GM10248 (cell line): ENCODE results near the gene CD86.

ENCODE experiments used
- CTCF ChIA-PET: fragments of 300-600 bp; sonication (Branson Sonifier 250); formaldehyde crosslinking; extraction: SDS; loops from one replicate; lab custom pipeline; 2021; ENCODE audit warnings: antibody characterized with exemption; lab: Yijun Ruan, JAX
- POLR2A ChIA-PET: fragments of 350-650 bp; sonication (Branson Sonifier 250); formaldehyde crosslinking; extraction: SDS; loops from one replicate; lab custom pipeline; 2020; ENCODE audit warnings: antibody characterized with exemption; lab: Yijun Ruan, JAX
- DNase-seq: peaks from one replicate; pipeline ENCODE4 v3.0.0; 2012; ENCODE audit errors: extremely low spot score
- TF ChIP-seq, protein P1 (sequence below): IDR thresholded peaks from 2 replicates; pipeline ENCODE4 v1.5.1; 2012; ENCODE audit warnings: mild to moderate bottlenecking, low read depth; ENCODE audit errors: extremely low read depth, missing control alignments, control extremely low read depth

The CD86 gene, protein sequence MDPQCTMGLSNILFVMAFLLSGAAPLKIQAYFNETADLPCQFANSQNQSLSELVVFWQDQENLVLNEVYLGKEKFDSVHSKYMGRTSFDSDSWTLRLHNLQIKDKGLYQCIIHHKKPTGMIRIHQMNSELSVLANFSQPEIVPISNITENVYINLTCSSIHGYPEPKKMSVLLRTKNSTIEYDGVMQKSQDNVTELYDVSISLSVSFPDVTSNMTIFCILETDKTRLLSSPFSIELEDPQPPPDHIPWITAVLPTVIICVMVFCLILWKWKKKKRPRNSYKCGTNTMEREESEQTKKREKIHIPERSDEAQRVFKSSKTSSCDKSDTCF

DNA sequence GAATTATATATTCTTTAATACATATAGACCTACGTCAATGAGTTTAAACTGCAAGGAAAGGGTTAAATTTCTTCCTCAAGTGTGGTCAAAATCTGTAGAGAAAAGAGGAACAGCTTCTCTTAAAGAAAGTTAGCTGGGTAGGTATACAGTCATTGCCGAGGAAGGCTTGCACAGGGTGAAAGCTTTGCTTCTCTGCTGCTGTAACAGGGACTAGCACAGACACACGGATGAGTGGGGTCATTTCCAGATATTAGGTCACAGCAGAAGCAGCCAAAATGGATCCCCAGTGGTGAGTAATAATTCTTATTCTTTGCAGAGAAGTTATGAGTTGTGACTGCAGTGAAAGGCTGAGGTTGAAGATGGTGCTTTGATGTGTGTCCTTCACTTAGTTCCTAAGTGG, at the start of gene CD86:
TSS of gene CD86 (plus strand) at position 148 of the 400 bp plus-strand sequence. CDS start at position 276, 128 bp downstream.
- TF ChIP-seq, protein P1, sequence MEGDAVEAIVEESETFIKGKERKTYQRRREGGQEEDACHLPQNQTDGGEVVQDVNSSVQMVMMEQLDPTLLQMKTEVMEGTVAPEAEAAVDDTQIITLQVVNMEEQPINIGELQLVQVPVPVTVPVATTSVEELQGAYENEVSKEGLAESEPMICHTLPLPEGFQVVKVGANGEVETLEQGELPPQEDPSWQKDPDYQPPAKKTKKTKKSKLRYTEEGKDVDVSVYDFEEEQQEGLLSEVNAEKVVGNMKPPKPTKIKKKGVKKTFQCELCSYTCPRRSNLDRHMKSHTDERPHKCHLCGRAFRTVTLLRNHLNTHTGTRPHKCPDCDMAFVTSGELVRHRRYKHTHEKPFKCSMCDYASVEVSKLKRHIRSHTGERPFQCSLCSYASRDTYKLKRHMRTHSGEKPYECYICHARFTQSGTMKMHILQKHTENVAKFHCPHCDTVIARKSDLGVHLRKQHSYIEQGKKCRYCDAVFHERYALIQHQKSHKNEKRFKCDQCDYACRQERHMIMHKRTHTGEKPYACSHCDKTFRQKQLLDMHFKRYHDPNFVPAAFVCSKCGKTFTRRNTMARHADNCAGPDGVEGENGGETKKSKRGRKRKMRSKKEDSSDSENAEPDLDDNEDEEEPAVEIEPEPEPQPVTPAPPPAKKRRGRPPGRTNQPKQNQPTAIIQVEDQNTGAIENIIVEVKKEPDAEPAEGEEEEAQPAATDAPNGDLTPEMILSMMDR: no peak
- DNase-seq: peak; percentile 68
- ChIA-PET POLR2A (interaction anchor here (0.6 kb wide), 1 partner anchor 19 kb away, joined by 3 read pairs; no protein-coding TSS in a partner anchor), CTCF (interaction anchor here (0.8 to 1.8 kb wide), 9 partner anchors 9 to 60 kb away, joined by 3 to 11 read pairs (median 4); no protein-coding TSS in a partner anchor)

DNA sequence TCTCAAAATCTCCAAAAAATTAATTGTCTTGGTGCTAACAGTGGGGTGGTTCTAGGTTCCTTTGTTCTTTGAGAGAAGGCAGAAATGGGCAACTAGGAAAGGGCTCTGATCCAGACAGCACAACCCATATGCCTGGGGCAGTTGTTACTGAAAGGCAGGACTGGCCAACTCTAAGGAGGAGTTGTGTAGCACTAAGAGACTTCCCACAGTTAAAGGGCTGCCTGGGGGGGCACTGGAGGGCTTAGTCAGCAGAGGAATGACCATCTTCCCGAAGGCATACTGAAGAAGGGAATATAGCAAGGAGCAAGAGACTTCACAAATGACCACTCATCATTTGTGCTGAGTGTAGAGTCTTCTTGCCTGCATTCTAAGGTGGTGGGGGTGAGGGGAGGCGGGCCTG, 48.9 kb upstream of the CD86 start:
- TF ChIP-seq, protein P1: no peak
- ChIA-PET POLR2A (no interaction called here), CTCF (interaction anchor here (3.4 kb wide), 1 partner anchor 11 kb away, joined by 18 read pairs; no protein-coding TSS in a partner anchor)
- DNase-seq: no peak

DNA sequence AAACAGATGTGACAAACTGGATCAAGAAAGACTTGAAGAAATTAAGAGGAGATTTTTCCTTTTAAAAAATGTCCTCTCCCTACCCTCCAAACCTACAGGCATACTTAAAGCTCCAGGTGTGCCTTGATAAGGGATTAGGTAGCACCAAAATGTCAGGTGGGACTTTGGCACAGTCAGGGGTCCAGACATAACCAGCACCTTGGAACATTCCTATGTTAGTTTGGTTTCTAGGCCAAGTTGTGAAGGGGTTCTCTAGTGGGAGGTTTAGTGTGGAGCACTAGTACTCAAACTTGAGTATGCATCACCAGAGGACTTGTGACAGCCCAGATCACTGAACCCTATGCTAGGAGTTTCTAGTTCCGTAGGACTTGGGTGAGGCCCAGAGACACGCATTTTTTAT, 47.0 kb upstream of the CD86 start:
- no peak for DNase-seq
- POLR2A ChIA-PET: no interaction called here
- TF ChIP-seq, protein P1: no peak
- CTCF ChIA-PET: interaction anchor here (6.7 kb wide), 1 partner anchor 12 kb away, joined by 43 read pairs; no protein-coding TSS in a partner anchor

DNA sequence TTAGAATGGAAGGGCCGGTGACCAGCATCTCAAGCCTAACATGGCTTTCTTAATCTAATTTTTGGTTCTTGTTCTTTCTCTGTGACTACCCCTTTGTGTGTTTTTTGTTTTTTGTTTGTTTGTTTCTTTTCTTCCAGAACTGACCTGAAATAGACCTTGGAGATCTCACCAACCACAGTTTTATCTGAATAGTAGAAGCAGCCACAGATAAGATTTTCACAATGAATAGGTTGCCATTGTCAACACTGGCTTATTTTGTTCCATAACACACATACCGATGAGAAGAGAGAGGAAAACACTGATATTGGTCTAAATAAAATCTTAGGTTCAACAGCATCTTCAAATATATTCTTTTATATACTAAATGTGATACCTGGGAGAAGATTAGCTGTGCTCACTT, 44.7 kb upstream of the CD86 start:
- ChIA-PET CTCF (interaction anchor here (1.2 to 6.7 kb wide), 8 partner anchors 7 to 91 kb away, joined by 3 to 43 read pairs (median 4); no protein-coding TSS in a partner anchor), POLR2A (no interaction called here)
- TF ChIP-seq, protein P1: no peak
- no peak for DNase-seq

DNA sequence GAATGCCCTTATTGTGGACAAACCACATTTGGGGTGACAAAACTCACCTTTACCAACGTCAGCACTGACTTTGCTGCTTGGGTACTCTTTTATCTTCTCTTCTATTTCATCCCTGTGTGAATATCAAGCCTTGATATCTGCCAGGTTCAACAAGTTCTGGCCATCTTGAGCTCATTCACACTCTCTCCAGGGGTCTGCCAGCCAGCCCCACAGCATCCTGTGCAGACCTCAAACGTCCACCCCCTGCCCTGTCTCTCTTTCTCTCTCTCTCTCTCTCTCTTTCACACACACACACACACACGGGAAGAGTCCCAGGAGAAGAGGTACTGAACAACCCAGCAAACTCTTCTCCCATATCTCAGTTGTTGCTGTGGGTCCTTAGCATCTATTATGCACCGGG, 43.8 kb upstream of the CD86 start:
- TF ChIP-seq, protein P1: no peak
- DNase-seq: no peak
- CTCF ChIA-PET: interaction anchor here (0.8 to 6.7 kb wide), 11 partner anchors 8 to 90 kb away, joined by 3 to 43 read pairs (median 4); no protein-coding TSS in a partner anchor
- POLR2A ChIA-PET: interaction anchor here (0.9 kb wide), 1 partner anchor 9 kb away, joined by 3 read pairs; no protein-coding TSS in a partner anchor

DNA sequence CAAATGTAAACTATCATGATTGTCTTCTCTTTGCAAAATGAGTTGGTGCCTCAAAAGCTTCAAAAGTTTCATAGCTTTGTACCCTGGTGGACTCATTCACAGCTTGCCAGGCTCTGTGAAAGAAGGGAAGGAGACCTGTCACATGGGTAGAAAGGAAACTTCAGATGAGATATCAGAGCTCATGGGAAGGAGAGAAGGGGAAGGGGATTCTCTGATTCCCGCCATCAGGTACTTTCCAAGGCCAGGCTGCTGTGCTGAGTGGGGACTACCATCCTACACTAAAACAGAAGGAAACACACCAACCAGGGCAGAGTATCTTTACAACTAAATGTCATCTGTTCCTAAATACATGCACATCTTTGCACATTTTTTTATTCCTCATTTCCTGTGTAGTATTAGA, 42.3 kb upstream of the CD86 start:
- no peak for DNase-seq
- ChIA-PET POLR2A (interaction anchor here (1.3 kb wide), 1 partner anchor 65 kb away, joined by 4 read pairs; no protein-coding TSS in a partner anchor), CTCF (interaction anchor here (0.8 to 6.7 kb wide), 7 partner anchors 7 to 41 kb away, joined by 3 to 43 read pairs (median 5); no protein-coding TSS in a partner anchor)
- TF ChIP-seq, protein P1: no peak
